HepG2 (cell line): ENCODE data around the gene MARK2. TPM values are rescaled to one million over a fixed set of nuclear protein-coding genes. Genes with fewer than 3 reads are reported as not detected.

Experiments used
- ATAC-seq: fragments of 200-7000 bp; cut with Tn5 transposase; 3 replicates; pipeline ENCODE4 v1.9.1; 2020; ENCODE audit warnings: mild to moderate bottlenecking, moderate library complexity
- BruUV-seq: library from RNA; stranded (reverse); fragments of 400-500 nt; replicated peaks from 2 replicates; lab custom pipeline; 2021; lab: Mats Ljungman, UMichigan
- CTCF ChIA-PET: fragments of 300-600 bp; formaldehyde crosslinking; extraction: SDS; loops from one replicate; lab custom pipeline; 2021; ENCODE audit warnings: low total read pairs, inconsistent platforms, low intra/inter-chr PET ratio; lab: Yijun Ruan, JAX
- POLR2A ChIA-PET: fragments of 350-600 bp; sonication (Branson Sonifier 250); formaldehyde crosslinking; loops from one replicate; lab custom pipeline; 2020; ENCODE audit warnings: antibody characterized with exemption, inconsistent platforms; lab: Yijun Ruan, JAX
- DNase-seq: peaks from one replicate; pipeline ENCODE4 v3.0.0-alpha.2; 2015; ENCODE audit warnings: low spot score
- FAIRE-seq: peaks from 3 replicates; lab custom pipeline; 2011; peaks lifted over from hg19 to GRCh38; lab: Jason Lieb, UNC
- H2AFZ ChIP-seq: one replicate; pipeline ENCODE4 v1.6.1; 2011; ENCODE audit warnings: low read length, inconsistent platforms
- H3K27ac ChIP-seq: fragments of 300-600 bp; 3 replicates; pipeline ENCODE4 v1.8.0; 2011; ENCODE audit warnings: mixed run types, mild to moderate bottlenecking, mixed read lengths, low read length, inconsistent platforms; ENCODE audit not compliant: insufficient read depth; ENCODE audit errors: extremely low read length
- H3K27me3 ChIP-seq, 2 experiments: fragments of 200-600 bp in 1 of 2; 2 replicates in 1 of 2; 3 replicates in 1 of 2; pipeline versions ENCODE4 v1.6.0 to v1.8.0; 2011; ENCODE audit warnings: low read length in 2 of 2, mild to moderate bottlenecking in 2 of 2, moderate library complexity in 2 of 2, inconsistent platforms in 1 of 2; ENCODE audit not compliant: insufficient read depth in 2 of 2, control insufficient read depth in 1 of 2
- H3K36me3 ChIP-seq, 2 experiments: fragments of 200-600 bp in 1 of 2; replicated peaks in 1 of 2; 2 replicates in 1 of 2; 3 replicates in 1 of 2; pipeline versions ENCODE4 v1.5.1 to v1.8.0; 2011; ENCODE audit warnings: low read length in 2 of 2, inconsistent platforms in 1 of 2; ENCODE audit not compliant: insufficient read depth in 2 of 2, control insufficient read depth in 1 of 2
- H3K4me1 ChIP-seq: 2 replicates; pipeline ENCODE4 v1.5.1; 2012; ENCODE audit warnings: low read length, inconsistent platforms; ENCODE audit not compliant: insufficient read depth
- H3K4me2 ChIP-seq: 2 replicates; pipeline ENCODE4 v1.6.0; 2011; ENCODE audit warnings: low read depth, low read length, inconsistent platforms
- H3K4me3 ChIP-seq, 3 experiments: fragments of 200-600 bp in 1 of 3; sonication (generic), shearing (Covaris generic) in 1 of 3; replicated peaks in 1 of 3; 2 replicates each; pipeline ENCODE4 v1.5.1; 2011 to 2016; ENCODE audit warnings: low read length in 3 of 3, inconsistent platforms in 2 of 3, low read depth in 2 of 3, mild to moderate bottlenecking in 2 of 3, control low read depth in 1 of 3, mixed read lengths in 1 of 3; ENCODE audit not compliant: insufficient read depth in 1 of 3
- H3K79me2 ChIP-seq: one replicate; pipeline ENCODE4 v1.6.1; 2011; ENCODE audit warnings: low read length, inconsistent platforms; ENCODE audit not compliant: insufficient read depth
- H3K9ac ChIP-seq: 2 replicates; pipeline ENCODE4 v1.6.0; 2011; ENCODE audit warnings: mild to moderate bottlenecking, low read depth, low read length, inconsistent platforms; ENCODE audit not compliant: insufficient read depth
- H3K9me3 ChIP-seq: 2 replicates; pipeline ENCODE4 v1.5.1; 2012; ENCODE audit warnings: mild to moderate bottlenecking, low read length
- H4K20me1 ChIP-seq: 2 replicates; pipeline ENCODE4 v1.6.0; 2011; ENCODE audit warnings: inconsistent platforms, mild to moderate bottlenecking, low read length, moderate library complexity; ENCODE audit not compliant: insufficient read depth
- AGO2 ChIP-seq: fragments of 200-400 bp; formaldehyde crosslinking; optimal IDR thresholded peaks from 2 replicates; pipeline ENCODE3; 2017; ENCODE audit warnings: mild to moderate bottlenecking, low read depth, low read length, moderate library complexity
- DMAP1 ChIP-seq: IDR thresholded peaks from 2 replicates; pipeline ENCODE4 v1.6.1; 2016
- GATAD1 ChIP-seq: IDR thresholded peaks from 2 replicates; pipeline ENCODE4 v1.6.1; 2016; ENCODE audit warnings: missing genetic modification reagents, missing compliant biosample characterization
- HINFP ChIP-seq: sonication (generic); formaldehyde crosslinking; IDR thresholded peaks from 2 replicates; pipeline ENCODE4 v1.4.0; 2020; ENCODE audit warnings: low read depth, mild to moderate bottlenecking, missing genetic modification reagents
- HOXA3 ChIP-seq: sonication (generic); formaldehyde crosslinking; IDR thresholded peaks from 2 replicates; pipeline ENCODE4 v1.5.0; 2020; ENCODE audit warnings: missing genetic modification reagents
- KLF16 ChIP-seq, 2 experiments: sonication (generic) in 1 of 2; formaldehyde crosslinking in 1 of 2; IDR thresholded peaks; 2 replicates each; pipeline versions ENCODE4 v1.6.1 to v1.8.0; 2016 to 2023; ENCODE audit warnings: missing genetic modification reagents in 2 of 2, missing compliant biosample characterization in 1 of 2
- MAX ChIP-seq: IDR thresholded peaks from 2 replicates; pipeline ENCODE4 v1.6.1; 2012; ENCODE audit warnings: inconsistent platforms
- MAZ ChIP-seq, 2 experiments: sonication (generic) in 1 of 2; formaldehyde crosslinking in 1 of 2; IDR thresholded peaks; 2 replicates each; pipeline versions ENCODE4 v1.5.0 to v1.6.1; 2012 to 2020; ENCODE audit warnings: low read depth in 2 of 2, mild to moderate bottlenecking in 2 of 2, borderline replicate concordance in 1 of 2, improper control_type of control experiment in 1 of 2, low read length in 1 of 2, missing genetic modification reagents in 1 of 2, moderate library complexity in 1 of 2
- MTF2 ChIP-seq: sonication (generic); formaldehyde crosslinking; IDR thresholded peaks from 2 replicates; pipeline ENCODE4 v1.5.0; 2020; ENCODE audit warnings: missing genetic modification reagents, borderline replicate concordance
- NFKBIZ ChIP-seq: IDR thresholded peaks from 2 replicates; pipeline ENCODE4 v1.6.1; 2018; ENCODE audit warnings: missing genetic modification reagents, missing compliant biosample characterization
- PREB ChIP-seq: sonication (generic); formaldehyde crosslinking; IDR thresholded peaks from 2 replicates; pipeline ENCODE4 v1.4.0; 2020; ENCODE audit warnings: missing genetic modification reagents
- PTBP1 ChIP-seq: fragments of 200-400 bp; formaldehyde crosslinking; IDR thresholded peaks from 2 replicates; pipeline ENCODE4 v1.6.1; 2018; ENCODE audit warnings: low read length, low read depth; ENCODE audit not compliant: poor library complexity, severe bottlenecking
- RBFOX2 ChIP-seq: fragments of 200-400 bp; formaldehyde crosslinking; IDR thresholded peaks from 2 replicates; pipeline ENCODE4 v1.6.1; 2017; ENCODE audit warnings: low read depth, mild to moderate bottlenecking, low read length
- RXRA ChIP-seq: sonication (generic); formaldehyde crosslinking; IDR thresholded peaks from 2 replicates; pipeline ENCODE4 v1.5.1; 2020; ENCODE audit warnings: missing genetic modification reagents
- SMARCC2 ChIP-seq: fragments of 450-650 bp; IDR thresholded peaks from 2 replicates; pipeline ENCODE4 v1.6.1; 2017; ENCODE audit warnings: antibody characterized with exemption, mild to moderate bottlenecking
- SRSF1 ChIP-seq: fragments of 200-400 bp; formaldehyde crosslinking; optimal IDR thresholded peaks from 2 replicates; pipeline ENCODE3; 2017; ENCODE audit warnings: mild to moderate bottlenecking, low read depth, low read length, moderate library complexity
- TCF7 ChIP-seq: sonication (generic); IDR thresholded peaks from 2 replicates; pipeline ENCODE4 v1.6.1; 2016; ENCODE audit warnings: antibody characterized with exemption, low read depth
- ZNF234 ChIP-seq: sonication (generic); formaldehyde crosslinking; conservative IDR thresholded peaks from 2 replicates; pipeline ENCODE4 v1.5.1; 2020; ENCODE audit warnings: mild to moderate bottlenecking, missing genetic modification reagents
- ZNF274 ChIP-seq: sonication (generic); formaldehyde crosslinking; IDR thresholded peaks from 2 replicates; pipeline ENCODE4 v1.5.1; 2020; ENCODE audit warnings: mild to moderate bottlenecking, missing genetic modification reagents
- ZNF563 ChIP-seq: sonication (generic); formaldehyde crosslinking; IDR thresholded peaks from 2 replicates; pipeline ENCODE4 v1.8.0; 2022; ENCODE audit warnings: mild to moderate bottlenecking, moderate library complexity, missing genetic modification reagents
- ZNF891 ChIP-seq: sonication (generic); formaldehyde crosslinking; IDR thresholded peaks from 2 replicates; pipeline ENCODE4 v1.5.0; 2020; ENCODE audit warnings: mild to moderate bottlenecking, missing genetic modification reagents
- ZSCAN21 ChIP-seq: sonication (generic); formaldehyde crosslinking; IDR thresholded peaks from 2 replicates; pipeline ENCODE4 v1.8.0; 2022; ENCODE audit warnings: mild to moderate bottlenecking, missing genetic modification reagents, moderate library complexity, borderline replicate concordance
- WGBS: methylation state at CpG from one replicate; pipeline ENCODE4 v1.1.6; 2017; ENCODE audit warnings: low lambda C conversion rate; 5-methylcytosine and 5-hydroxymethylcytosine counted together
- in situ Hi-C: cut with HindIII; loops from 2 replicates; pipeline ENCODE4 v1.10.0; 2017; ENCODE audit warnings: low pct_unique_long_range_greater_than_20kb; ENCODE audit not compliant: extremely low pct_ligation_motif_present
- intact Hi-C: fragments of 100-400 bp; cut with micrococcal nuclease; formaldehyde crosslinking; loops from one replicate; pipeline ENCODE4 v1.10.0; 2022; ENCODE audit not compliant: unreplicated experiment
- polyA plus RNA-seq, 8 experiments: library from polyadenylated mRNA; depleted of rRNA in 3 of 8; stranded (reverse) in 7 of 8; unstranded in 1 of 8; fragments of >200 nt; fragmentation: Illumina TruSeq in 4 of 8; extraction: Trizol in 4 of 8; gene quantifications; 2 replicates each; pipeline versions ENCODE4 v1.2.1 to v1.2.3, GENCODE V29; 2011 to 2016; ENCODE audit warnings: low read depth in 4 of 8, missing spikeins in 1 of 8, mixed read lengths in 1 of 8; ENCODE audit not compliant: insufficient read depth in 1 of 8
- total RNA-seq, 5 experiments: library from RNA; depleted of rRNA; stranded (reverse); fragments of >200 nt; fragmentation: Illumina TruSeq; extraction: Trizol; gene quantifications; 2 replicates each; pipeline ENCODE4 v1.2.3, GENCODE V29; 2016; ENCODE audit warnings: low read depth in 1 of 5

The MARK2 gene
- total and polyA plus RNA-seq, 2 of the 13 experiments (the other 11 are each of a cell fraction or from before 2014, with no cell fraction given) = 13.5 to 13.9 TPM

- H3K4me2 ChIP-seq = peak overlapping the region; percentile 74
- peak overlapping the region; percentile 82 for H3K27ac ChIP-seq
- WGBS = 58% methylated on average over 14 of the region's 50 CpGs
- no peaks in the 10 kb centered on the region; a peak in 1 of 5 replicates for H3K36me3 ChIP-seq
- ATAC-seq = peak; percentile 0; the same call in 1 of the 3 replicates
- H3K27me3 ChIP-seq = peaks cover 0 to 3% of the 10 kb centered on the region in 2 experiments; a peak in 2 of 5 replicates
- FAIRE-seq = no peak
- H3K9me3 ChIP-seq = no peaks in the 10 kb centered on the region
- H3K79me2 ChIP-seq = no peaks in the 10 kb centered on the region
- ChIA-PET POLR2A (interaction anchor here (0.9 to 1.8 kb wide), 5 partner anchors 17 to 268 kb away, joined by 3 to 12 read pairs (median 4); partner anchors contain the start of gene STIP1), CTCF (interaction anchor here (1.4 kb wide), 1 partner anchor 28 kb away, joined by 3 read pairs; no protein-coding TSS in a partner anchor)
- no TSS peak for BruUV-seq
- H2AFZ ChIP-seq = no peak overlapping the region
- intact Hi-C loops (loop anchor here (2.0 kb wide), 2 partner anchors 21 to 57 kb away; partner anchors contain the start of genes COX8A and NAA40), in situ Hi-C loops (loop anchor here (10.0 kb wide), 1 partner anchor 153 kb away; the partner anchor contains the start of gene ZFTA)
- peak; percentile 43 for DNase-seq
- peak overlapping the region; percentile 61 to 84 (median 76) for H3K4me3 ChIP-seq
- H4K20me1 ChIP-seq = no peaks in the 10 kb centered on the region
- H3K4me1 ChIP-seq = peaks cover 48% of the 10 kb centered on the region
- H3K9ac ChIP-seq = peak overlapping the region; percentile 53
- TF ChIP-seq NFKBIZ (CRISPR knock-in tag) (0 out of 2 replicates have a peak, but pooled peaks have one; percentile 6), RXRA (CRISPR knock-in tag) (no peak), TCF7 (no peak), SMARCC2 (no peak), GATAD1 (CRISPR knock-in tag) (no peak), ZSCAN21 (no peak), AGO2 (peak; percentile 77), MAX (peak; percentile 36; the same call in 1 of the 2 replicates), MTF2 (0 out of 2 replicates have a peak, but pooled peaks have one; percentile 38), HOXA3 (CRISPR knock-in tag) (peak; percentile 22; the same call in 1 of the 2 replicates), HINFP (CRISPR knock-in tag) (no peak), KLF16 (CRISPR knock-in tag; IDR thresholded peaks at IDR 0.05) (peak in 1 of 2 experiments; percentile 46; a peak in 1 of 4 replicates), ZNF234 (CRISPR knock-in tag) (no peak), ZNF274 (CRISPR knock-in tag) (no peak), SRSF1 (peak; percentile 36), PTBP1 (no peak), MAZ (IDR thresholded peaks at IDR 0.05; ENCODE audit: borderline replicate concordance, low read depth, low read length) (no peak), MAZ (CRISPR knock-in tag; IDR thresholded peaks at IDR 0.05; ENCODE audit: low read depth) (0 out of 2 replicates have a peak, but pooled peaks have one; percentile 32), RBFOX2 (peak; percentile 83), PREB (CRISPR knock-in tag) (no peak), ZNF563 (CRISPR knock-in tag) (peak; percentile 38; the same call in 1 of the 2 replicates), DMAP1 (no peak), ZNF891 (no peak)
These were observed 79.0 kb downstream of the MARK2 start for GRCh38 chr11:63917692-63918506.
